LHCN-M2 (cell line): Measurements from ENCODE around the gene EDIL3. TPM values are rescaled to one million over a fixed set of nuclear protein-coding genes. Genes with fewer than 3 reads are reported as not detected.

Experiments
- DNase-seq: peaks from one replicate; pipeline ENCODE4 v3.0.0-alpha.2; 2012; ENCODE audit warnings: low read depth
- polyA plus RNA-seq: library from polyadenylated mRNA; unstranded; fragments of >200 nt; gene quantifications from one replicate; pipeline ENCODE4 v1.2.1, GENCODE V29; 2012; ENCODE audit warnings: missing spikeins
- total RNA-seq: library from RNA; depleted of rRNA; stranded (reverse); fragments of >200 nt; gene quantifications from 2 replicates; pipeline ENCODE4 v1.2.3, GENCODE V29; 2014; rRNA removed

The EDIL3 gene
- 56.0 and 58.7 TPM in 2 replicates for total RNA-seq
- 110 TPM for polyA plus RNA-seq

GRCh38 chr5:84384604-84385575 lies at the start of gene EDIL3:
Gene EDIL3, minus strand, starts transcription at chr5:84384880. Its CDS starts 506 bp downstream, at chr5:84384374.
- DNase-seq: peak; percentile 47

GRCh38 chr5:84433461-84433860 lies 48.8 kb upstream of the EDIL3 start:
- peak; percentile 51 for DNase-seq

GRCh38 chr5:84430863-84431663 lies 46.4 kb upstream of the EDIL3 start:
- peak; percentile 57 for DNase-seq

GRCh38 chr5:84430079-84430478 lies 45.4 kb upstream of the EDIL3 start:
- no peak for DNase-seq

- DNase-seq: no peak
These were observed 40.7 kb upstream of the EDIL3 start for GRCh38 chr5:84425365-84425881.

- no peak for DNase-seq
These were observed 35.1 kb upstream of the EDIL3 start for GRCh38 chr5:84419742-84420141.

GRCh38 chr5:84411832-84412605 lies 27.3 kb upstream of the EDIL3 start:
- DNase-seq: peak; percentile 14

GRCh38 chr5:84406111-84406510 lies 21.4 kb upstream of the EDIL3 start:
- no peak for DNase-seq

- DNase-seq: peak; percentile 94
These were observed 19.1 kb upstream of the EDIL3 start for GRCh38 chr5:84403773-84404172.

- DNase-seq: no peak
These were observed 12.7 kb upstream of the EDIL3 start for GRCh38 chr5:84397385-84397784.

- peak; percentile 92 for DNase-seq
These were observed 9.3 kb upstream of the EDIL3 start for GRCh38 chr5:84393969-84394368.

GRCh38 chr5:84392836-84393235 lies 8.2 kb upstream of the EDIL3 start:
- no peak for DNase-seq

- no peak for DNase-seq
These were observed 1.0 kb upstream of the EDIL3 start for GRCh38 chr5:84385705-84386104.

- peak; percentile 59 for DNase-seq
These were observed 670 bp downstream of the EDIL3 start for GRCh38 chr5:84383816-84384603.

GRCh38 chr5:84383296-84383815 lies 1.3 kb downstream of the EDIL3 start:
- DNase-seq: no peak

GRCh38 chr5:84382363-84383295 lies 2.1 kb downstream of the EDIL3 start:
- DNase-seq: peak; percentile 76

GRCh38 chr5:84381502-84382362 lies 2.9 kb downstream of the EDIL3 start:
- DNase-seq: peak; percentile 52

GRCh38 chr5:84379749-84380148 lies 4.9 kb downstream of the EDIL3 start:
- peak; percentile 58 for DNase-seq
